Placental pericyte (primary cell): ENCODE results near the gene PIRT. TPM values are rescaled to one million over a fixed set of nuclear protein-coding genes. Genes with fewer than 3 reads are reported as not detected.

ENCODE experiments used
- small RNA-seq: library from RNA; depleted of rRNA; stranded (forward); fragments of <200 nt; gene quantifications from one replicate; pipeline ENCODE3, GENCODE V24; 2012; ENCODE audit warnings: low replicate concordance
- total RNA-seq: library from RNA; depleted of rRNA; stranded (reverse); fragments of >200 nt; gene quantifications from 2 replicates; pipeline ENCODE4 v1.2.3, GENCODE V29; 2012

Gene PIRT
- total RNA-seq: not detected in 2 replicates

DNA sequence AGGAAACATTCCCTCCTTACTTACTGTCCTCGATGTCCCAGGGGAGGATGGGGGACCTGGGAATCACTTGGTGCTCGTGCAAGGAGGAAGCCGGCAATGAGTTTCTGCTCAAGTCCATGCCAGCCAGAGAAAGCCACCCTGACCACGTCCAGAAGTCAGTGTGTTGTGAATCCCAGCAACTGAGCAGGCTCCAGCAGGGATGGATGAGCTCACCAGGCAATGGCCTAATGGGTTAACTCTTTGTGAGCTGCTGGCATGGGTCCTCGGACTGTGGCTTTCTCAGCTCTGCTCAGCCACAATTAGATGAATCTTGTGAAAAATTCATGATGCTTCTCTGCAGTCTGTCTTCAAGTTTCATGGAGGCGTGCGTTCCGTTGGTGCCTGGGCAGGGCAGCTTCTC is at the start of gene PIRT:
PIRT (minus strand) TSS at position 167 of the 400 bp plus-strand sequence. CDS start 12,442 bp downstream, outside the sequence.

DNA sequence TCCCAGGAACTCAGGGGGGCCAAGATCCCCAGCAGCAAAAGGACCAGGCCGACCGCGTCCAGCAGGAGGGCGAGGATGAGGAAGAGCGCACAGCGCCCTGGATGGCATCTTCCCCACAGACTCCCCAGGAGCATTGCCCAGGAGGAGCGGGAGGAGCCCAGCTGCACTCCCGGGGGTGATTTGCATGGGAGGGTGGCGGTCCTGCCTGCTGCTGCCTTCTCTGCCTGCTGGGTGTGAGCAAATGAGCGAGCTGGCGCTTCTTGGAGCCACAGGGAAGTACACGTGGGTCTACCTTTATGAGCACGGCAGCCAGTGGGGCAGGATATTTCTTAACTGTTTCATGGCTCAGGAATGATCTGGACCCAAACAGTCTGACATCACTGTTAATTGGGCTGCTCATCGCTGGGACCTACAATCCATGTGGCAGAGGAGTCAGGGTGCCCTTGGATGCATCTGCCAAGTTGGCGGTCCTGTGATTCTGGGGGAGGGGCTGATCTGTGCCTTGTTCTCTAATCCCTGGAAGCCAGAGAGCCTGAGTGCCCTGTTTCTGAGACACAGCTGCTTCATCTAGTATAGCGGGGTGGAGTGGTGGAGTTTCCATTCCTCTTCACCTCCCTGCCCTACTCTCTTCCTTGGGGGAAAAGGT is 33.9 kb downstream of the PIRT start, which contains the start of gene TMEM238L:
TMEM238L (minus strand) TSS at position 270 of the 646 bp plus-strand sequence; CDS start at position 134, 136 bp downstream.

Small RNA genes within 50 kb of the gene (small RNA-seq; reads per million reads assigned to genes)
- gene AC015908.2 (not detected), gene RNU6-1065P (not detected), gene TMEM238L (not detected)

Other genes with a start within 250 kb of the PIRT start
- gene MYH3, start 180.8 kb downstream of the PIRT start, total RNA-seq: 0.22 and 0.86 TPM in 2 replicates
- 20.1 and 20.2 TPM in 2 replicates for gene SCO1, start 140.6 kb downstream of the PIRT start, total RNA-seq
- gene ADPRM, start 140.5 kb downstream of the PIRT start, total RNA-seq: 10.0 and 11.6 TPM in 2 replicates
- 1.6 and 1.8 TPM in 2 replicates for gene TMEM220, start 108.1 kb downstream of the PIRT start, total RNA-seq
- gene TMEM238L, start 34.0 kb downstream of the PIRT start, total RNA-seq: not detected in 2 replicates